ENCODE data around the gene ANK3. TPM values are rescaled to one million over a fixed set of nuclear protein-coding genes. Genes with fewer than 3 reads are reported as not detected.

Gene ANK3
- polyA plus RNA-seq, 1 donor from 2014 or later = 19.5 TPM

DNA sequence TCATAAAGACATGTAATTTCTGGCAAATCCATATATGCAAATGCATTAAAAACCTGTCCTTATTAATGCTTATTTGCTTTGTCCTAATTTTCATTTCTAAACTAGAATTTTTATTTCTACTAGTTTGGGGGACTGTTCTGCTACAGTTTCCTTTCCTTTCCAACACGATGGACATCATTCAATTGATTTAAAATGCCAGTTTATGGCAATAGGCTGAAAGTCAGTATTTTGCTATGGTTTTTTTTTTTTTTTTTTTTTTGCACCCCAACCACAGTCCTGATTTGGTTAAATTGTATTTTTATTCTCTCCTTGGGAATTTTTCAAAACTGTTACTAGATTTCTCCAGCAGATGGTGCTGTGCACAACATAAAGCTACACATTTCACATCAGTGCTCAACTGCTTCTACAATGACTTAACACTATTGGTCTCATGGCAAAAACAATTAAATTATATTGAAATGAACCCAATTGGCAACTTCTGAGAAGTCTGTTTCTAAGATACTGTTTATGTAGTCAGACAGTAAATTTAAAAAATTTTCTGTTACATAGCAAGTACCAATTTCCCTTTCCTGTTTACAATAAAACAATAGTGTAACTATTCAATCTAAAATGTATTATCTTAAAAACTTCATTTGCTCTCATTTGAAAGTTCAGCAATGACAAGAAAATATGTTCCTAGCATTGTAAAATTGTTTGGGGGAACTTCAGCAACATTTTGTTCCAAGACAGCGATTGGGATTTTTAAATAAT is 289.5 kb downstream of the ANK3 start:
- Mint-ChIP-seq H3K36me3 (peaks cover 9% of the 10 kb centered on the region), H3K9me3 (no peaks in the 10 kb centered on the region), H3K4me1 (peaks cover 0 to 1% (median 0%) of the 10 kb centered on the region in 3 donors), H3K4me3 (no peak overlapping the region), H3K27ac (peak overlapping the region in 1 of 3 donors; percentile 50), H3K27me3 (no peaks in the 10 kb centered on the region)

GRCh38 chr10:60098677-60099601 is 290.7 kb downstream of the ANK3 start:
- Mint-ChIP-seq H3K36me3 (peaks cover 8% of the 10 kb centered on the region), H3K27ac (peak overlapping the region in 1 of 3 donors; percentile 39), H3K4me1 (peaks cover 0 to 1% (median 0%) of the 10 kb centered on the region in 3 donors), H3K4me3 (no peak overlapping the region), H3K27me3 (no peaks in the 10 kb centered on the region), H3K9me3 (no peaks in the 10 kb centered on the region)

- Mint-ChIP-seq H3K27ac (peak overlapping the region in 1 of 3 donors; percentile 45), H3K4me3 (no peak overlapping the region), H3K27me3 (no peaks in the 10 kb centered on the region), H3K9me3 (no peaks in the 10 kb centered on the region), H3K36me3 (peaks cover 8% of the 10 kb centered on the region), H3K4me1 (peaks cover 0 to 4% (median 1%) of the 10 kb centered on the region in 3 donors)
Observed at GRCh38 chr10:60096761-60097513, 292.7 kb downstream of the ANK3 start.

DNA sequence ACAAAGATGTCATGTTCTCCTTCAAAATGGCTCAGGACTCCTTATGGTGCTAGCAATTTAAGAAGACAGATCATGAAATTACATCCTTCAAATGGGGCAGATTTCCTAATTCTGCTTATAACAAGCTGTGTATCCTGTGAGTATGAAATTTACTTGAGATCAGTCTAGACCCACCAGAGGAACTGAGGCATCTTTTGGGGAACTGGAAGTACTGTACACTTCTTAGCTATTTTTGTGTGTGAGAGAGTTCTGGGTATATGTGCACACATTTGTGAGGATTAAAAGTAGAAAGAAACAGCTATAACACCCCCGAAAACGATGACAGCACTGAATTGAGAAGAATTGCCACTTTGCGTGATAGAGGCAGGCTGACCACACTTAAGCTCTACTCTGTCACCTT is 296.4 kb downstream of the ANK3 start:
- Mint-ChIP-seq H3K4me3 (no peak overlapping the region), H3K9me3 (no peaks in the 10 kb centered on the region), H3K27ac (no peak overlapping the region), H3K36me3 (peaks cover 10% of the 10 kb centered on the region), H3K27me3 (no peaks in the 10 kb centered on the region), H3K4me1 (peaks cover 0 to 4% (median 0%) of the 10 kb centered on the region in 3 donors)

GRCh38 chr10:60086862-60087261 is 302.8 kb downstream of the ANK3 start:
- H3K27me3 Mint-ChIP-seq = no peaks in the 10 kb centered on the region
- H3K4me3 Mint-ChIP-seq = no peak overlapping the region
- H3K27ac Mint-ChIP-seq = no peak overlapping the region
- H3K36me3 Mint-ChIP-seq = peaks cover 9% of the 10 kb centered on the region
- H3K4me1 Mint-ChIP-seq = no peaks in the 10 kb centered on the region
- H3K9me3 Mint-ChIP-seq = no peaks in the 10 kb centered on the region

- H3K36me3 Mint-ChIP-seq = peaks cover 9% of the 10 kb centered on the region
- no peaks in the 10 kb centered on the region for H3K4me1 Mint-ChIP-seq
- H3K27ac Mint-ChIP-seq = no peak overlapping the region
- H3K9me3 Mint-ChIP-seq = no peaks in the 10 kb centered on the region
- no peaks in the 10 kb centered on the region for H3K27me3 Mint-ChIP-seq
- no peak overlapping the region for H3K4me3 Mint-ChIP-seq
Observed at GRCh38 chr10:60086421-60086820, 303.3 kb downstream of the ANK3 start.

- Mint-ChIP-seq H3K27me3 (no peaks in the 10 kb centered on the region), H3K4me1 (no peaks in the 10 kb centered on the region), H3K4me3 (no peak overlapping the region), H3K9me3 (no peaks in the 10 kb centered on the region), H3K27ac (no peak overlapping the region), H3K36me3 (peaks cover 11% of the 10 kb centered on the region)
Observed at GRCh38 chr10:60082744-60083344, 306.8 kb downstream of the ANK3 start.

DNA sequence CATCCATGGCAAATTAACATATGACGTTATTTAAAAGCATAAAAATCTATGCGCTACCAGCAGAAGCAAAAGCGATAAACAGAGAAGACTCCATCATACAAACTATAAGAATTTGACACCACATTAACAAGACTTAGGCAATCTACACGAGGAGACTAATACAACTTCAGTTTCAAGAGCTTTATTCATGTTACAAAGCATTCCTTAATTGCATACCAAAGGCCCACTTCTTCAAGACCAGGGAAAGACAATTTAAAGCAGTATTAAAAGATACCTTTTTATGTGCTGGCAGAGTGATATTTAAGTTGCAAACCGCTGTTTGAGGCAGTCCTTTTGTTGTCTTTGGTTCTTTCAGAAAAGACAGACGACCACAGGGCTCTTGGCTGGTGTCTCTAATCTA is 307.3 kb downstream of the ANK3 start:
- Mint-ChIP-seq H3K36me3 (peaks cover 11% of the 10 kb centered on the region), H3K27ac (no peak overlapping the region), H3K9me3 (no peaks in the 10 kb centered on the region), H3K27me3 (no peaks in the 10 kb centered on the region), H3K4me3 (no peak overlapping the region), H3K4me1 (no peaks in the 10 kb centered on the region)

GRCh38 chr10:60073781-60074656 is 315.7 kb downstream of the ANK3 start:
- peaks cover 27% of the 10 kb centered on the region for H3K36me3 Mint-ChIP-seq

DNA sequence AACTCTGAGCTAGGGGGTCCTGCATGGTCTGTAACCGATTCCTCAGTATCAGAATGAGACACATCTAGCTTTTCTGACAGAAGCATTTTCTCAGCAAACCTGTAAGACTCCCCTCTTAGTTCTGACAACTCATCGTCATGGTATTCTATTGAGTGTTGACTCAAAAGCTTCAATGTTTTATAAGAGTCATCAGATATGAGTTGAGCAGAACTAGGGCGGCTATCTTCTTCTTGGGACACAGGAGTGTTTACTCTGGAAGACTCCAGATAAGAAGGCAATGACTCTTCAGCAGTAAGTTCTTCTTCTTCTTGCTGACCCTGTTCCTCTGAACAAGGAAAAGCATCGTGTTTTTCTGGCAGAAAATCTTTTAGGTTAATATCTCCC is 316.3 kb downstream of the ANK3 start:
- H3K4me1 Mint-ChIP-seq = peaks cover 0 to 2% (median 0%) of the 10 kb centered on the region in 3 donors
- no peaks in the 10 kb centered on the region for H3K27me3 Mint-ChIP-seq
- H3K27ac Mint-ChIP-seq = peak overlapping the region in 1 of 3 donors; percentile 24
- H3K9me3 Mint-ChIP-seq = no peaks in the 10 kb centered on the region
- H3K4me3 Mint-ChIP-seq = no peak overlapping the region
- peaks cover 30% of the 10 kb centered on the region for H3K36me3 Mint-ChIP-seq

More at GRCh38 chr10:60073781-60074656, 315.7 kb downstream of the ANK3 start:
- peak overlapping the region in 1 of 3 donors; percentile 24 for H3K27ac Mint-ChIP-seq
- peaks cover 0 to 2% (median 0%) of the 10 kb centered on the region in 3 donors for H3K4me1 Mint-ChIP-seq
- no peaks in the 10 kb centered on the region for H3K9me3 Mint-ChIP-seq
- H3K4me3 Mint-ChIP-seq = no peak overlapping the region
- no peaks in the 10 kb centered on the region for H3K27me3 Mint-ChIP-seq

GRCh38 chr10:60069311-60069710 is 320.4 kb downstream of the ANK3 start:
- H3K4me3 Mint-ChIP-seq = no peak overlapping the region
- no peaks in the 10 kb centered on the region for H3K27me3 Mint-ChIP-seq
- peaks cover 0 to 2% (median 0%) of the 10 kb centered on the region in 3 donors for H3K4me1 Mint-ChIP-seq
- peak overlapping the region in 1 of 3 donors; percentile 48 for H3K27ac Mint-ChIP-seq
- H3K9me3 Mint-ChIP-seq = no peaks in the 10 kb centered on the region
- H3K36me3 Mint-ChIP-seq = peaks cover 19% of the 10 kb centered on the region

DNA sequence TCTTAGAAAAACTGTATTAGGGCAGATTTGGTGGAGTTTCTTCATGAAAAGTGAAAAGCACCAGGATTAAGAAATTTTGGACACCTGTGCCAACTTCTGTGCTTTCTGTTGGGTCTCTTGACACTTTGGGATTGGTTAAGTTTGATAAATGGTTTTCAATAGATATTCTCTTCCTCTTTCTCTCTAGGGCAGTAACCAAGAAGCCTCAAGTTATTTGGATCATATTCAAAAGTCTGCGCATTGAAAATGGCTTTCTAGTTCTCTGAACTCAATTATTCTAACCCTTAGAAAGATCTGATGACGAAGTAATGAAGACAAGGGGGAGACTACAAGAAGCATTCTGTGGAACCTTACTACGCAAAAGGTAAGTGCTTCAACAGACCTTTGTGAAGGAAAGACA is 339.3 kb downstream of the ANK3 start:
- H3K9me3 Mint-ChIP-seq = no peaks in the 10 kb centered on the region
- no peak overlapping the region for H3K4me3 Mint-ChIP-seq
- H3K4me1 Mint-ChIP-seq = peaks cover 0 to 1% (median 0%) of the 10 kb centered on the region in 3 donors
- no peaks in the 10 kb centered on the region for H3K27me3 Mint-ChIP-seq
- peaks cover 11% of the 10 kb centered on the region for H3K36me3 Mint-ChIP-seq
- H3K27ac Mint-ChIP-seq = no peak overlapping the region

GRCh38 chr10:60048091-60048501 is 341.6 kb downstream of the ANK3 start:
- Mint-ChIP-seq H3K27ac (no peak overlapping the region), H3K4me1 (no peaks in the 10 kb centered on the region), H3K27me3 (no peaks in the 10 kb centered on the region), H3K4me3 (no peak overlapping the region), H3K9me3 (no peaks in the 10 kb centered on the region), H3K36me3 (peaks cover 10% of the 10 kb centered on the region)

GRCh38 chr10:60045571-60045970 is 344.1 kb downstream of the ANK3 start:
- Mint-ChIP-seq H3K27me3 (no peaks in the 10 kb centered on the region), H3K9me3 (no peaks in the 10 kb centered on the region), H3K27ac (no peak overlapping the region), H3K4me3 (no peak overlapping the region), H3K36me3 (peaks cover 8% of the 10 kb centered on the region), H3K4me1 (peaks cover 0 to 5% (median 0%) of the 10 kb centered on the region in 3 donors)

Measured in IgD-negative memory B cell (primary cell).